22Rv1 (cell line): ENCODE results near the gene KY.

ENCODE experiments used
- CTCF ChIP-seq: fragments of 450-650 bp; IDR thresholded peaks from 2 replicates; pipeline ENCODE4 v1.5.1; 2017; ENCODE audit warnings: mild to moderate bottlenecking
- ZFX ChIP-seq: fragments of 450-650 bp; IDR thresholded peaks from 2 replicates; pipeline ENCODE4 v1.6.1; 2017; ENCODE audit warnings: antibody characterized with exemption, borderline replicate concordance

GRCh38 chr3:134685929-134686802 lies 35.3 kb upstream of the KY start:
- TF ChIP-seq CTCF: no peak
- no peak for TF ChIP-seq ZFX
